Skeletal muscle tissue (tissue), 4 donors: Measurements from ENCODE around the gene DAPK2. TPM values are rescaled to one million over a fixed set of nuclear protein-coding genes. Genes with fewer than 3 reads are reported as not detected.

Experiments
- H3K27ac ChIP-seq: one replicate; pipeline ENCODE4 v1.7.0; 2013; ENCODE audit warnings: mild to moderate bottlenecking, low read depth, low read length, inconsistent platforms
- H3K27me3 ChIP-seq, 3 donors: one replicate each; pipeline ENCODE4 v1.7.0; 2013; ENCODE audit warnings: low read length in 3 of 3; ENCODE audit not compliant: control insufficient read depth in 3 of 3, insufficient read depth in 3 of 3
- H3K36me3 ChIP-seq, 3 donors: one replicate each; pipeline ENCODE4 v1.7.0; 2013; ENCODE audit warnings: low read length in 3 of 3; ENCODE audit not compliant: control insufficient read depth in 3 of 3, insufficient read depth in 3 of 3
- H3K4me1 ChIP-seq, 3 donors: one replicate each; pipeline ENCODE4 v1.7.0; 2013; ENCODE audit warnings: low read length in 3 of 3, mild to moderate bottlenecking in 3 of 3; ENCODE audit not compliant: control insufficient read depth in 3 of 3, insufficient read depth in 3 of 3
- H3K4me3 ChIP-seq, 3 donors: one replicate each; pipeline ENCODE4 v1.7.0; 2013; ENCODE audit warnings: low read length in 3 of 3
- H3K9ac ChIP-seq, 3 donors: one replicate each; pipeline ENCODE4 v1.7.0; 2013; ENCODE audit warnings: low read length in 3 of 3, mild to moderate bottlenecking in 3 of 3, moderate library complexity in 2 of 3, low read depth in 1 of 3
- H3K9me3 ChIP-seq, 3 donors: one replicate each; pipeline ENCODE4 v1.7.0; 2013; ENCODE audit warnings: low read length in 3 of 3; ENCODE audit not compliant: control insufficient read depth in 3 of 3
- total RNA-seq: library from RNA; depleted of rRNA; stranded (reverse); fragments of >200 nt; gene quantifications from one replicate; pipeline ENCODE4 v1.2.3, GENCODE V29; 2014
- donor health status: Osteomylitis.

Gene DAPK2
- total RNA-seq, 1 donor from 2014 or later, result 2.6 TPM

GRCh38 chr15:64045101-64045435, 1.2 kb downstream of the DAPK2 start:
- H3K36me3 ChIP-seq, result peaks cover 0 to 4% (median 0%) of the 10 kb centered on the region in 3 donors
- no peaks in the 10 kb centered on the region for H3K9me3 ChIP-seq
- H3K27me3 ChIP-seq, result no peaks in the 10 kb centered on the region
- H3K9ac ChIP-seq, result peak overlapping the region; percentile 74 to 85 (median 79)
- peaks cover 48 to 57% (median 54%) of the 10 kb centered on the region in 3 donors for H3K4me1 ChIP-seq
- peak overlapping the region; percentile 57 for H3K27ac ChIP-seq
- H3K4me3 ChIP-seq, result peak overlapping the region; percentile 77 to 90 (median 87)

GRCh38 chr15:64044300-64045100, 1.8 kb downstream of the DAPK2 start:
- no peaks in the 10 kb centered on the region for H3K9me3 ChIP-seq
- peaks cover 51 to 60% (median 54%) of the 10 kb centered on the region in 3 donors for H3K4me1 ChIP-seq
- peak overlapping the region; percentile 57 for H3K27ac ChIP-seq
- H3K9ac ChIP-seq, result peak overlapping the region; percentile 74 to 85 (median 79)
- H3K4me3 ChIP-seq, result peak overlapping the region; percentile 77 to 90 (median 87)
- peaks cover under 1 to 8% (median 4%) of the 10 kb centered on the region in 3 donors for H3K36me3 ChIP-seq
- H3K27me3 ChIP-seq, result no peaks in the 10 kb centered on the region

- no peak overlapping the region for H3K9ac ChIP-seq
These were observed 7.2 kb downstream of the DAPK2 start for GRCh38 chr15:64038878-64039610.

GRCh38 chr15:64037966-64038365, 8.3 kb downstream of the DAPK2 start:
- H3K9ac ChIP-seq, result peak overlapping the region in 1 of 3 donors; percentile 40
- H3K27ac ChIP-seq, result no peak overlapping the region
- no peaks in the 10 kb centered on the region for H3K27me3 ChIP-seq
- H3K36me3 ChIP-seq, result peaks cover 25 to 38% (median 36%) of the 10 kb centered on the region in 3 donors
- H3K4me3 ChIP-seq, result no peak overlapping the region
- H3K9me3 ChIP-seq, result no peaks in the 10 kb centered on the region
- H3K4me1 ChIP-seq, result peaks cover 24 to 50% (median 32%) of the 10 kb centered on the region in 3 donors

More at GRCh38 chr15:64038878-64039610, 7.2 kb downstream of the DAPK2 start:
- Histone ChIP-seq H3K36me3 (peaks cover 25 to 39% (median 35%) of the 10 kb centered on the region in 3 donors), H3K9me3 (no peaks in the 10 kb centered on the region), H3K27ac (no peak overlapping the region), H3K4me3 (no peak overlapping the region), H3K27me3 (no peaks in the 10 kb centered on the region), H3K4me1 (peaks cover 34 to 60% (median 35%) of the 10 kb centered on the region in 3 donors)

- Histone ChIP-seq H3K9me3 (no peaks in the 10 kb centered on the region), H3K4me3 (no peak overlapping the region), H3K9ac (peak overlapping the region in 1 of 3 donors; percentile 36), H3K36me3 (peaks cover 25 to 38% (median 36%) of the 10 kb centered on the region in 3 donors), H3K4me1 (peaks cover 16 to 46% (median 24%) of the 10 kb centered on the region in 3 donors), H3K27me3 (no peaks in the 10 kb centered on the region), H3K27ac (no peak overlapping the region)
These were observed 9.2 kb downstream of the DAPK2 start for GRCh38 chr15:64037116-64037515.

- Histone ChIP-seq H3K9me3 (no peaks in the 10 kb centered on the region), H3K4me3 (no peak overlapping the region), H3K9ac (no peak overlapping the region), H3K36me3 (peaks cover 25 to 41% (median 36%) of the 10 kb centered on the region in 3 donors), H3K27me3 (no peaks in the 10 kb centered on the region), H3K4me1 (peaks cover 4 to 39% (median 11%) of the 10 kb centered on the region in 3 donors), H3K27ac (no peak overlapping the region)
These were observed 10.8 kb downstream of the DAPK2 start for GRCh38 chr15:64035525-64035924.

GRCh38 chr15:64034519-64034918, 11.8 kb downstream of the DAPK2 start:
- Histone ChIP-seq H3K36me3 (peaks cover 25 to 37% (median 32%) of the 10 kb centered on the region in 3 donors), H3K4me1 (peaks cover 4 to 39% (median 13%) of the 10 kb centered on the region in 3 donors), H3K27ac (no peak overlapping the region), H3K4me3 (no peak overlapping the region), H3K9me3 (no peaks in the 10 kb centered on the region), H3K27me3 (no peaks in the 10 kb centered on the region), H3K9ac (no peak overlapping the region)

- Histone ChIP-seq H3K4me3 (no peak overlapping the region), H3K9ac (peak overlapping the region in 1 of 3 donors; percentile 28), H3K9me3 (no peaks in the 10 kb centered on the region), H3K27ac (no peak overlapping the region), H3K36me3 (peaks cover 8 to 18% (median 15%) of the 10 kb centered on the region in 3 donors), H3K4me1 (peaks cover 1 to 29% (median 15%) of the 10 kb centered on the region in 3 donors), H3K27me3 (no peaks in the 10 kb centered on the region)
These were observed 14.0 kb downstream of the DAPK2 start for GRCh38 chr15:64032329-64032728.

- Histone ChIP-seq H3K4me1 (peaks cover 7 to 28% (median 27%) of the 10 kb centered on the region in 3 donors), H3K9me3 (no peaks in the 10 kb centered on the region), H3K9ac (no peak overlapping the region), H3K4me3 (no peak overlapping the region), H3K27me3 (no peaks in the 10 kb centered on the region), H3K27ac (no peak overlapping the region), H3K36me3 (peaks cover 0 to 8% (median 5%) of the 10 kb centered on the region in 3 donors)
These were observed 16.2 kb downstream of the DAPK2 start for GRCh38 chr15:64030123-64030522.
